ENCODE measurements around the gene GPR152.

Gene GPR152

DNA sequence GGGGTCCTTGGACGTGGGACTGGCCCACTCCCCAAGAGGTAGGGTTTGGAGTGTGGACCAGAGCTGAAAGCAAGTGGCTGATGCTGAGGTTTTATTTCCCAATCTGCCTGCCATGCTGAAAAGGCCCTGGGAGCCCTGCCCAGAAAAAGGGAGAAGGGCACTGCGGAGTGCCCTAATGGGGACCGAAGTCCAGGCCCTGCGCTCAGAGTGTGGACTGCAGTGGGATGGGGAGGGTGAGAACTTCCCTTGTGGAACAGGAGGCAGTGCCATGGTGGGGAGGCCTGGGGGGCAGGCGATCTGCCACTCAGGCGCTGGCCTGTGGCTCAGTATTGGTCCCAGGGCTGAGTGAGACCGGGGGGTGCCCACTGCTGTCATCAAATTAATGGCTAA, 4.3 kb downstream of the GPR152 start:
- no peaks in the 10 kb centered on the region for H3K36me3 ChIP-seq (ENCODE audit: insufficient read depth)
- no peak overlapping the region for H3K4me3 ChIP-seq (IDR thresholded peaks at IDR 0.05; ENCODE audit: insufficient read depth, low read depth, low read length)
- no peaks in the 10 kb centered on the region for H3K4me1 ChIP-seq (ENCODE audit: low read depth, poor library complexity, severe bottlenecking)
- H3K27me3 ChIP-seq (ENCODE audit: insufficient read depth, low read depth) = peaks cover 30% of the 10 kb centered on the region
- no peaks in the 10 kb centered on the region for H3K79me2 ChIP-seq (ENCODE audit: insufficient read depth, low read depth)
- no peak overlapping the region for H3K4me2 ChIP-seq
- H2AFZ ChIP-seq (ENCODE audit: low read depth) = no peak overlapping the region
- H3K27ac ChIP-seq = no peak overlapping the region
- H4K20me1 ChIP-seq (ENCODE audit: insufficient read depth) = no peaks in the 10 kb centered on the region
- TF ChIP-seq, protein P1, sequence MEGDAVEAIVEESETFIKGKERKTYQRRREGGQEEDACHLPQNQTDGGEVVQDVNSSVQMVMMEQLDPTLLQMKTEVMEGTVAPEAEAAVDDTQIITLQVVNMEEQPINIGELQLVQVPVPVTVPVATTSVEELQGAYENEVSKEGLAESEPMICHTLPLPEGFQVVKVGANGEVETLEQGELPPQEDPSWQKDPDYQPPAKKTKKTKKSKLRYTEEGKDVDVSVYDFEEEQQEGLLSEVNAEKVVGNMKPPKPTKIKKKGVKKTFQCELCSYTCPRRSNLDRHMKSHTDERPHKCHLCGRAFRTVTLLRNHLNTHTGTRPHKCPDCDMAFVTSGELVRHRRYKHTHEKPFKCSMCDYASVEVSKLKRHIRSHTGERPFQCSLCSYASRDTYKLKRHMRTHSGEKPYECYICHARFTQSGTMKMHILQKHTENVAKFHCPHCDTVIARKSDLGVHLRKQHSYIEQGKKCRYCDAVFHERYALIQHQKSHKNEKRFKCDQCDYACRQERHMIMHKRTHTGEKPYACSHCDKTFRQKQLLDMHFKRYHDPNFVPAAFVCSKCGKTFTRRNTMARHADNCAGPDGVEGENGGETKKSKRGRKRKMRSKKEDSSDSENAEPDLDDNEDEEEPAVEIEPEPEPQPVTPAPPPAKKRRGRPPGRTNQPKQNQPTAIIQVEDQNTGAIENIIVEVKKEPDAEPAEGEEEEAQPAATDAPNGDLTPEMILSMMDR (conservative IDR thresholded peaks at IDR 0.05; ENCODE audit: low read depth, low read length) = no peak
- H3K9ac ChIP-seq = no peak overlapping the region

DNA sequence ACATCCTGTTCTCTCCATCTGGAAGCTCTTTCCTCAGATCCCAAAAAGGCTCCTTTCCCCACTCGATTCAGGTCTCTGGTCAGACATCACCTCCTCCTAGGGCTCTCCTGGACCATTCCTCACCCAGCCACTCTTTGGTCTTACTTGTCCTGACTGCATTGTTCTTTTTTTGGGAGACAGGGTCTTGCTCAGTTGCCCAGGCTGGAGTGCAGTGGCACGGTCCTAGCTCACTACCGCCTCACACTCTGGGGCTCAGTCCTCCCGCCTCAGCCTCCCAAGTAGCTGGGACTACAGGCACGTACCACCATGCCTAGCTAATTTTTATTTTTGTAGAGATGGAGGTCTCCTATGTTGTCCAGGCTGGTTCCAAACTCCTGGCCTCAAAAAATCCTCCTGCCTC, 7.0 kb downstream of the GPR152 start:
- no peaks in the 10 kb centered on the region for H3K4me1 ChIP-seq (ENCODE audit: low read depth, poor library complexity, severe bottlenecking)
- H3K4me3 ChIP-seq (IDR thresholded peaks at IDR 0.05; ENCODE audit: insufficient read depth, low read depth, low read length) = no peak overlapping the region
- no peak overlapping the region for H3K4me2 ChIP-seq
- no peak overlapping the region for H3K27ac ChIP-seq
- H3K27me3 ChIP-seq (ENCODE audit: insufficient read depth, low read depth) = peaks cover 30% of the 10 kb centered on the region
- no peak overlapping the region for H3K9ac ChIP-seq
- no peaks in the 10 kb centered on the region for H3K36me3 ChIP-seq (ENCODE audit: insufficient read depth)
- H3K79me2 ChIP-seq (ENCODE audit: insufficient read depth, low read depth) = no peaks in the 10 kb centered on the region
- no peak overlapping the region for H2AFZ ChIP-seq (ENCODE audit: low read depth)
- no peaks in the 10 kb centered on the region for H4K20me1 ChIP-seq (ENCODE audit: insufficient read depth)
- TF ChIP-seq, protein P1 (conservative IDR thresholded peaks at IDR 0.05; ENCODE audit: low read depth, low read length) = no peak

DNA sequence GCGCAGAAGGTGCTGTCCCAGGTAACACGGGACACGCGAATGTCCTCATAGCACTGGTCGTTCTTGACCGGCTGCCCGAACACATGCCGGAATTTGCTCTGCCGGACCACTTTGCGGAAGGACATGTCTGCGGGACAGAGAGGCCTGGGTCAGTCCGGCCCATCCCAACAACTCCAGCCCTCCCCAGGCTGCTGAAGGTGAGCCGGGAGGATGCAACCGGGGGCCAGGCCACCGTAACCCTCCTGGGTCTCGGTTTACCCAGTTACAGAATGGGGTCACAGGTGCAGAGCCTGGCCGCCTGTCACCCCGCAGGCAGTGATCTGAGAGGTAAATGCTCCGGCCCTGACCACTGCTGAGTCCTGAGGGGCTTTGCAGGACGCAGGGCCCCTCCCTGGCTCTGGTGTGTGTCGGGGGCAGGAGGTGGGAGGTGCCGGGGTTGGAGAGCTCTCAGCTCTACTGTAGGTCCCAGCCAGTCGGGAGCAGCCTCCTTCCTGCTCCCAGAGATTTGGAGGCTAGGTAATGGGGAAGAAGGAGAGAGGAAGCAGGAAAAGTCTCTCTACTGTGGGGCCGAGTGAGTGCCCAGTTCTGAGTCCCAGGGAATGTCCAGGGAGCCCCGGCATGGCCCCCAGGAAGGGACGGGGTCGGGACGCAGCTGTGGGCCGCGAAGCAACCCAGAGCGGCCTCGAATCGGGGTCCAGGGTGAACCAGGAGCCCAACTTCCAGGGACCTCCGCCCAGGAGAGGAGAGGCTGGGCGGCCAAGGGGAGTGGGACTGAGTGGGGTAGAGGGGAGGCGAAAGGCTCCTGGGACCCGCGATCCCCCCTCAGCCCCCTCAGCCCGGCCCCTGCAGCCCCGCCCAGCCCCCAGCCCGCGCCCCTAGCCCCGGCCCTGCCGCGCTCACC, 9.8 kb downstream of the GPR152 start:
- Histone ChIP-seq H2AFZ (ENCODE audit: low read depth) (no peak overlapping the region), H3K36me3 (ENCODE audit: insufficient read depth) (no peaks in the 10 kb centered on the region), H3K27me3 (ENCODE audit: insufficient read depth, low read depth) (peaks cover 25% of the 10 kb centered on the region), H3K4me3 (IDR thresholded peaks at IDR 0.05; ENCODE audit: insufficient read depth, low read depth, low read length) (no peak overlapping the region), H3K4me2 (no peak overlapping the region), H3K4me1 (ENCODE audit: low read depth, poor library complexity, severe bottlenecking) (no peaks in the 10 kb centered on the region), H3K79me2 (ENCODE audit: insufficient read depth, low read depth) (no peaks in the 10 kb centered on the region), H3K9ac (no peak overlapping the region), H3K27ac (no peak overlapping the region), H4K20me1 (ENCODE audit: insufficient read depth) (no peaks in the 10 kb centered on the region)
- TF ChIP-seq, protein P1 (conservative IDR thresholded peaks at IDR 0.05; ENCODE audit: low read depth, low read length) = no peak

DNA sequence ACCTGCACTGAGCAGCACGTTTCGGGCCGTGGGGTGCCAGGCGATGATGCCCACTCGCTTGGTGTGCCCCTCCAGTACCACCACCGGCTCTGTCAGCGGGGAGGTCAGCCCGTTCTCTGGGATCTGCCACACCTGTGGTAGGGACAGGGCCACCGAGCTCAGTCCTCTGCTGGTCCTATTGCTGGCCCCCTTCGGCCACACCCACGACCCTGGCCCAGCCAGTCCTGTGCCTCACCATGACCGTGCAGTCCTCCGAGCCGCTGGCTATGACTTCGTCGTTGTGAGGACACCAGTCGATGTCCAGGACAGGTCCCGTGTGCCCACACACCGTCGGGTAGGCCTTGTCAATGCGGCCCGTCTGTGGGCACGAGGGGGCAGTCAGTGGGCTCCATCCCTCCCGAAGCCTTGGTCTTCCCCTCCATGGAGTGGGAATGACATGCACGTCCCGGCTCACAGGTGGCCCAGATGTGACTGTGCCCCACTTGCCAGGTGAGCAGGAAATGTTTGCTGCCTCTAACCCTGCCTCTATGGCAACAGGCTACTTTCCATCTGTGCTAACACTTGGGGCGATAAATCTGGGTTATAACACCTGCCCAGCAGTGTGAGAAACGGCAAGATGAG, 10.7 kb downstream of the GPR152 start:
- H3K27me3 ChIP-seq (ENCODE audit: insufficient read depth, low read depth) = peaks cover 16% of the 10 kb centered on the region
- no peaks in the 10 kb centered on the region for H4K20me1 ChIP-seq (ENCODE audit: insufficient read depth)
- H3K4me2 ChIP-seq = no peak overlapping the region
- TF ChIP-seq, protein P1 (conservative IDR thresholded peaks at IDR 0.05; ENCODE audit: low read depth, low read length) = no peak
- H3K9ac ChIP-seq = no peak overlapping the region
- no peaks in the 10 kb centered on the region for H3K4me1 ChIP-seq (ENCODE audit: low read depth, poor library complexity, severe bottlenecking)
- no peaks in the 10 kb centered on the region for H3K79me2 ChIP-seq (ENCODE audit: insufficient read depth, low read depth)
- no peak overlapping the region for H3K27ac ChIP-seq
- H3K36me3 ChIP-seq (ENCODE audit: insufficient read depth) = no peaks in the 10 kb centered on the region
- no peak overlapping the region for H3K4me3 ChIP-seq (IDR thresholded peaks at IDR 0.05; ENCODE audit: insufficient read depth, low read depth, low read length)
- H2AFZ ChIP-seq (ENCODE audit: low read depth) = no peak overlapping the region

Measured in KMS-11 (cell line).